HEK293 (cell line): Measurements from ENCODE around the gene IGF2BP1.

Experiments used
- CTCF ChIA-PET: fragments of 350-600 bp; formaldehyde crosslinking; extraction: SDS; loops from one replicate; lab custom pipeline; 2021; ENCODE audit warnings: antibody characterized with exemption; lab: Yijun Ruan, JAX
- POLR2A ChIA-PET: fragments of 300-600 bp; formaldehyde crosslinking; extraction: SDS; loops from one replicate; lab custom pipeline; 2020; ENCODE audit warnings: antibody characterized with exemption, inconsistent platforms; lab: Yijun Ruan, JAX
- H3K27ac ChIP-seq: fragments of 200-500 bp; sonication (Bioruptor generic); 2 replicates; pipeline ENCODE4 v1.5.1; 2014; ENCODE audit warnings: low read depth, low read length, control low read depth, inconsistent platforms; ENCODE audit errors: extremely low read depth
- H3K36me3 ChIP-seq, 2 experiments: fragments of 200-500 bp in 1 of 2; sonication (Bioruptor generic) in 1 of 2; 1 replicate in 1 of 2; 2 replicates in 1 of 2; pipeline ENCODE4 v1.5.1; 2014 to 2017; ENCODE audit warnings: inconsistent platforms in 2 of 2, low read length in 2 of 2; ENCODE audit not compliant: control insufficient read depth in 2 of 2, insufficient read depth in 1 of 2
- H3K4me1 ChIP-seq: fragments of 200-500 bp; sonication (Bioruptor generic); 2 replicates; pipeline ENCODE4 v1.5.1; 2014; ENCODE audit warnings: mild to moderate bottlenecking, low read length, inconsistent platforms; ENCODE audit not compliant: control insufficient read depth, insufficient read depth
- H3K4me3 ChIP-seq: 2 replicates; pipeline ENCODE4 v1.5.1; 2011; ENCODE audit warnings: low read depth, mild to moderate bottlenecking, control low read depth, low read length, moderate library complexity
- H3K9me3 ChIP-seq: fragments of 200-500 bp; sonication (Bioruptor generic); 2 replicates; pipeline ENCODE4 v1.5.1; 2014; ENCODE audit warnings: low read depth, low read length, inconsistent platforms; ENCODE audit not compliant: control insufficient read depth, insufficient read depth
- HOXC10 ChIP-seq: sonication (generic); formaldehyde crosslinking; IDR thresholded peaks from 2 replicates; pipeline ENCODE4 v1.8.1; 2023; ENCODE audit warnings: mild to moderate bottlenecking, missing genetic modification reagents
- KLF10 ChIP-seq: fragments of 450-650 bp; IDR thresholded peaks from 2 replicates; pipeline ENCODE4 v1.5.1; 2018; ENCODE audit warnings: missing biosample characterization, mild to moderate bottlenecking, missing genetic modification characterization
- KLF8 ChIP-seq: fragments of 450-650 bp; formaldehyde crosslinking; IDR thresholded peaks from 2 replicates; pipeline ENCODE4 v1.5.1; 2016; ENCODE audit warnings: missing biosample characterization, missing genetic modification characterization
- OSR2 ChIP-seq: fragments of 450-650 bp; formaldehyde crosslinking; IDR thresholded peaks from 2 replicates; pipeline ENCODE4 v1.5.1; 2016; ENCODE audit warnings: missing biosample characterization, missing genetic modification characterization
- ZFP41 ChIP-seq: fragments of 450-650 bp; formaldehyde crosslinking; IDR thresholded peaks from 2 replicates; pipeline ENCODE4 v1.5.1; 2016; ENCODE audit warnings: missing biosample characterization, missing genetic modification characterization, borderline replicate concordance
- ZNF157 ChIP-seq: fragments of 450-650 bp; formaldehyde crosslinking; IDR thresholded peaks from 2 replicates; pipeline ENCODE4 v1.5.1; 2016; ENCODE audit warnings: missing biosample characterization, missing genetic modification characterization
- ZNF19 ChIP-seq: fragments of 450-650 bp; formaldehyde crosslinking; IDR thresholded peaks from 2 replicates; pipeline ENCODE4; 2016; ENCODE audit warnings: missing biosample characterization, missing genetic modification characterization, low read depth
- ZNF211 ChIP-seq: fragments of 450-650 bp; formaldehyde crosslinking; IDR thresholded peaks from 2 replicates; pipeline ENCODE4 v1.5.1; 2016; ENCODE audit warnings: low read depth, missing biosample characterization, missing genetic modification characterization
- ZNF221 ChIP-seq: fragments of 450-650 bp; formaldehyde crosslinking; IDR thresholded peaks from 2 replicates; pipeline ENCODE4 v1.5.1; 2017; ENCODE audit warnings: missing biosample characterization, missing genetic modification characterization, borderline replicate concordance
- ZNF274 ChIP-seq, 2 experiments: fragments of 200-500 bp in 1 of 2; fragments of 450-650 bp in 1 of 2; sonication (Bioruptor generic) in 1 of 2; formaldehyde crosslinking in 1 of 2; IDR thresholded peaks; 2 replicates each; pipeline versions ENCODE4 v1.5.1 to v1.6.1; 2014 to 2016; ENCODE audit warnings: borderline replicate concordance in 1 of 2, inconsistent platforms in 1 of 2, low read length in 1 of 2, missing biosample characterization in 1 of 2, missing genetic modification characterization in 1 of 2
- ZNF311 ChIP-seq: fragments of 450-650 bp; formaldehyde crosslinking; IDR thresholded peaks from 2 replicates; pipeline ENCODE4 v1.5.1; 2017; ENCODE audit warnings: missing biosample characterization, missing genetic modification characterization, borderline replicate concordance
- ZNF404 ChIP-seq: fragments of 450-650 bp; formaldehyde crosslinking; IDR thresholded peaks from 2 replicates; pipeline ENCODE4 v1.5.1; 2017; ENCODE audit warnings: missing biosample characterization, missing genetic modification characterization
- ZNF433 ChIP-seq: fragments of 450-650 bp; formaldehyde crosslinking; IDR thresholded peaks from 2 replicates; pipeline ENCODE4 v1.5.1; 2016; ENCODE audit warnings: missing biosample characterization, missing genetic modification characterization, low read depth
- ZNF514 ChIP-seq: fragments of 450-650 bp; formaldehyde crosslinking; IDR thresholded peaks from 2 replicates; pipeline ENCODE4 v1.5.1; 2016; ENCODE audit warnings: missing biosample characterization, missing genetic modification characterization
- ZNF621 ChIP-seq: fragments of 450-650 bp; formaldehyde crosslinking; IDR thresholded peaks from 2 replicates; pipeline ENCODE4 v1.5.1; 2017; ENCODE audit warnings: missing biosample characterization, missing genetic modification characterization
- ZNF677 ChIP-seq: fragments of 450-650 bp; IDR thresholded peaks from 2 replicates; pipeline ENCODE4 v1.5.0; 2018; ENCODE audit warnings: missing biosample characterization, mild to moderate bottlenecking, missing genetic modification characterization, moderate library complexity
- ZNF777 ChIP-seq: fragments of 450-650 bp; formaldehyde crosslinking; IDR thresholded peaks from 2 replicates; pipeline ENCODE4 v1.5.1; 2017; ENCODE audit warnings: missing biosample characterization, missing genetic modification characterization, borderline replicate concordance
- TF ChIP-seq, protein P1 (sequence below): fragments of 450-650 bp; formaldehyde crosslinking; IDR thresholded peaks from 2 replicates; pipeline ENCODE4 v1.5.1; 2016; ENCODE audit warnings: missing biosample characterization, missing genetic modification characterization
- TF ChIP-seq, protein P2 (sequence below): fragments of 450-650 bp; formaldehyde crosslinking; IDR thresholded peaks from 2 replicates; pipeline ENCODE4 v1.5.1; 2017; ENCODE audit warnings: missing biosample characterization, missing genetic modification characterization
- TF ChIP-seq, protein P3 (sequence below): fragments of 450-650 bp; formaldehyde crosslinking; IDR thresholded peaks from 2 replicates; pipeline ENCODE4 v1.5.1; 2016; ENCODE audit warnings: missing biosample characterization, missing genetic modification characterization
- TF ChIP-seq, protein P4 (sequence below): fragments of 450-650 bp; formaldehyde crosslinking; IDR thresholded peaks from 2 replicates; pipeline ENCODE4 v1.5.1; 2016; ENCODE audit warnings: missing biosample characterization, missing genetic modification characterization
- TF ChIP-seq, protein P5 (sequence below): fragments of 450-650 bp; formaldehyde crosslinking; IDR thresholded peaks from 2 replicates; pipeline ENCODE4 v1.5.1; 2016; ENCODE audit warnings: missing biosample characterization, missing genetic modification characterization
- TF ChIP-seq, protein P6 (sequence below): fragments of 450-650 bp; formaldehyde crosslinking; IDR thresholded peaks from 2 replicates; pipeline ENCODE4 v1.5.1; 2016; ENCODE audit warnings: missing biosample characterization, missing genetic modification characterization

The IGF2BP1 gene

DNA sequence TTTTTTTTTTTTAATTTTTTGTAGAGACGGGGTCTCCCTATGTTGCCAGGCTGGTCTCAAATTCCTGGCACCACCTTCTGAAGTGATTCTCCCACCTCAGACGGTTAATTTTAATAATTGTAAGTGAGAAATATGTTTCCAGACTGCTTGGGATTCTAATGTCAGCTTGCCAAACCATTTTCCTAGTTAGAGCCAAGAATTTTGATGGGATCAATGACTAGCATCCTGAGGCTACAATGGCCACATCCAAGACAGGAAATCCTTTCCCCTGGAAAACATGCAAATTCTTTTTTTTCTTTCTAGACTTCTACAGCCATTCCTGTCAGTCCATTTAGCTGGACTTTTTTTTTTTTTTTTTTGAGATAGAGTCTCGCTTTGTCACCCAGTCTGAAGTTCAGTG lies 32.6 kb downstream of the IGF2BP1 start:
- Histone ChIP-seq H3K4me3 (no peak overlapping the region), H3K27ac (no peak overlapping the region), H3K4me1 (no peaks in the 10 kb centered on the region; the same call in 1 of the 2 replicates), H3K9me3 (no peaks in the 10 kb centered on the region), H3K36me3 (peaks cover 79 to 89% of the 10 kb centered on the region in 2 experiments)
- TF ChIP-seq, protein P1, sequence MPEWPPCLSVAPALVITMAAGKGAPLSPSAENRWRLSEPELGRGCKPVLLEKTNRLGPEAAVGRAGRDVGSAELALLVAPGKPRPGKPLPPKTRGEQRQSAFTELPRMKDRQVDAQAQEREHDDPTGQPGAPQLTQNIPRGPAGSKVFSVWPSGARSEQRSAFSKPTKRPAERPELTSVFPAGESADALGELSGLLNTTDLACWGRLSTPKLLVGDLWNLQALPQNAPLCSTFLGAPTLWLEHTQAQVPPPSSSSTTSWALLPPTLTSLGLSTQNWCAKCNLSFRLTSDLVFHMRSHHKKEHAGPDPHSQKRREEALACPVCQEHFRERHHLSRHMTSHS (tag by site-specific recombination): no peak
- no peak for TF ChIP-seq ZNF221 (tag by site-specific recombination)
- no peak for TF ChIP-seq ZFP41 (tag by site-specific recombination)
- TF ChIP-seq, protein P2, sequence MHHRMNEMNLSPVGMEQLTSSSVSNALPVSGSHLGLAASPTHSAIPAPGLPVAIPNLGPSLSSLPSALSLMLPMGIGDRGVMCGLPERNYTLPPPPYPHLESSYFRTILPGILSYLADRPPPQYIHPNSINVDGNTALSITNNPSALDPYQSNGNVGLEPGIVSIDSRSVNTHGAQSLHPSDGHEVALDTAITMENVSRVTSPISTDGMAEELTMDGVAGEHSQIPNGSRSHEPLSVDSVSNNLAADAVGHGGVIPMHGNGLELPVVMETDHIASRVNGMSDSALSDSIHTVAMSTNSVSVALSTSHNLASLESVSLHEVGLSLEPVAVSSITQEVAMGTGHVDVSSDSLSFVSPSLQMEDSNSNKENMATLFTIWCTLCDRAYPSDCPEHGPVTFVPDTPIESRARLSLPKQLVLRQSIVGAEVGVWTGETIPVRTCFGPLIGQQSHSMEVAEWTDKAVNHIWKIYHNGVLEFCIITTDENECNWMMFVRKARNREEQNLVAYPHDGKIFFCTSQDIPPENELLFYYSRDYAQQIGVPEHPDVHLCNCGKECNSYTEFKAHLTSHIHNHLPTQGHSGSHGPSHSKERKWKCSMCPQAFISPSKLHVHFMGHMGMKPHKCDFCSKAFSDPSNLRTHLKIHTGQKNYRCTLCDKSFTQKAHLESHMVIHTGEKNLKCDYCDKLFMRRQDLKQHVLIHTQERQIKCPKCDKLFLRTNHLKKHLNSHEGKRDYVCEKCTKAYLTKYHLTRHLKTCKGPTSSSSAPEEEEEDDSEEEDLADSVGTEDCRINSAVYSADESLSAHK (tag by site-specific recombination): no peak
- TF ChIP-seq, protein P3, sequence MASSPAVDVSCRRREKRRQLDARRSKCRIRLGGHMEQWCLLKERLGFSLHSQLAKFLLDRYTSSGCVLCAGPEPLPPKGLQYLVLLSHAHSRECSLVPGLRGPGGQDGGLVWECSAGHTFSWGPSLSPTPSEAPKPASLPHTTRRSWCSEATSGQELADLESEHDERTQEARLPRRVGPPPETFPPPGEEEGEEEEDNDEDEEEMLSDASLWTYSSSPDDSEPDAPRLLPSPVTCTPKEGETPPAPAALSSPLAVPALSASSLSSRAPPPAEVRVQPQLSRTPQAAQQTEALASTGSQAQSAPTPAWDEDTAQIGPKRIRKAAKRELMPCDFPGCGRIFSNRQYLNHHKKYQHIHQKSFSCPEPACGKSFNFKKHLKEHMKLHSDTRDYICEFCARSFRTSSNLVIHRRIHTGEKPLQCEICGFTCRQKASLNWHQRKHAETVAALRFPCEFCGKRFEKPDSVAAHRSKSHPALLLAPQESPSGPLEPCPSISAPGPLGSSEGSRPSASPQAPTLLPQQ: no peak
- TF ChIP-seq ZNF621: no peak
- TF ChIP-seq KLF10 (tag by site-specific recombination): no peak
- TF ChIP-seq ZNF157 (tag by site-specific recombination): no peak
- no peak for TF ChIP-seq ZNF777 (tag by site-specific recombination)
- ChIA-PET POLR2A (interaction anchor here (1.0 to 2.2 kb wide), 4 partner anchors 31 to 137 kb away, joined by 3 to 17 read pairs (median 4); partner anchors contain the start of genes ATP5MC1, IGF2BP1 and SNF8), CTCF (interaction anchor here (0.6 to 8.6 kb wide), 11 partner anchors 12 to 884 kb away, joined by 3 to 129 read pairs (median 4); partner anchors contain the start of gene IGF2BP1)

DNA sequence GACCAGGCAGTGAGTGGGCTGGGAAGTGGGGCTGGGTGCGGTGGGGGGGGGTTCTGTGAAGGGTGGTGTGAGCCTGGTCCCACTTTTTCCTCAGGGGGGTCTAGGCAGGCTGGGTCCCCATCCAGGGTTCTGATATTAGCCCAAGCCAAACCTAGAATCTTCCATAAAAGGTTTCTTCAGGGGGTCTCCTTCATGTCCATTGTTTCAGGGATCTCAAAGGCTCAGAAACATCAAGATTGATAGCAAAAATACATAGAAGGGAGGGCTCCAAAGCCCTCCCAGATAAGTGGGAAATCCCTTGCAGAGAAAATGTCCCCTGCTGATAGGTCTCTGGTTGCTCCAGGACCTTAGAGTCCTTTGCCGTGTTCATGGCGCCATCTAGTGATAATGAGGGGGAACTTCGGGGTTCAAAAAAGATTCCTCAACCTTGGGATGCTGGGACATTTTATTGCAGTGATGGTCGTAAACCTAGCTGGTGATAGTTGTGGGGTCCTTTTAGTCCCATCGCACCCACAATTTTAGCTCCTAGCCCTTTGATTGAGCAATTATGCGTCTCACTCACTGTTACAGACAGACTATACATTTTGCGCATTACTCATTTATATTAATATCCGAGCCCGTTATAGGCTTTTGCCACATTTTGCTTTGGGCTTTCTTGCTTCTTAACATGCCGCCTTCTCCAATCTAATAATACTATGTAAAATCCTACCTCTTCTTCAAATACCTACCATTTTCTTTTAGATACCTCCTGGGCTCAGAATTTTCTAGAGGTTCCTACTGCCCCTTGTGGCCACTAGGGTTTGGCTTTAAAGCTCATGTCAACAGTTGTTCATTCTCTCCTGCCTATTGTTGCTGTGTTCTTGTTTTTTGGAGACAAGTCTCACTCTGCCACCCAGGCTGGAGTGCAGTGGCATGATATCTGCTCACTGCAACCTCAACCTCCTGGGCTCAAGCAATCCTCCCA lies 35.1 kb downstream of the IGF2BP1 start:
- peaks cover 70 to 88% of the 10 kb centered on the region in 2 experiments for H3K36me3 ChIP-seq
- H3K27ac ChIP-seq: 0 out of 2 replicates have a peak overlapping the region, but pooled peaks have one; percentile 5
- ChIA-PET CTCF (interaction anchor here (0.5 to 8.6 kb wide), 67 partner anchors 8 to 372 kb away, joined by 3 to 129 read pairs (median 4); partner anchors contain the start of genes IGF2BP1 and SNF8), POLR2A (interaction anchor here (0.6 to 1.9 kb wide), 10 partner anchors 13 to 140 kb away, joined by 3 to 19 read pairs (median 4); partner anchors contain the start of genes ATP5MC1, IGF2BP1 and SNF8)
- H3K9me3 ChIP-seq: no peaks in the 10 kb centered on the region
- no peak overlapping the region for H3K4me3 ChIP-seq
- no peaks in the 10 kb centered on the region; the same call in 1 of the 2 replicates for H3K4me1 ChIP-seq
- TF ChIP-seq ZNF777 (tag by site-specific recombination) (no peak), OSR2 (tag by site-specific recombination) (no peak), HOXC10 (CRISPR knock-in tag) (no peak), ZNF311 (no peak), KLF8 (tag by site-specific recombination) (no peak), ZNF433 (tag by site-specific recombination) (no peak), ZNF677 (tag by site-specific recombination) (no peak), ZNF274 (IDR thresholded peaks at IDR 0.05; ENCODE audit: low read length) (no peak), ZNF274 (tag by site-specific recombination; IDR thresholded peaks at IDR 0.05; ENCODE audit: borderline replicate concordance) (no peak), ZNF211 (tag by site-specific recombination) (no peak), ZNF19 (tag by site-specific recombination) (no peak), ZNF514 (tag by site-specific recombination) (no peak), ZNF404 (tag by site-specific recombination) (no peak)
- TF ChIP-seq, protein P4, sequence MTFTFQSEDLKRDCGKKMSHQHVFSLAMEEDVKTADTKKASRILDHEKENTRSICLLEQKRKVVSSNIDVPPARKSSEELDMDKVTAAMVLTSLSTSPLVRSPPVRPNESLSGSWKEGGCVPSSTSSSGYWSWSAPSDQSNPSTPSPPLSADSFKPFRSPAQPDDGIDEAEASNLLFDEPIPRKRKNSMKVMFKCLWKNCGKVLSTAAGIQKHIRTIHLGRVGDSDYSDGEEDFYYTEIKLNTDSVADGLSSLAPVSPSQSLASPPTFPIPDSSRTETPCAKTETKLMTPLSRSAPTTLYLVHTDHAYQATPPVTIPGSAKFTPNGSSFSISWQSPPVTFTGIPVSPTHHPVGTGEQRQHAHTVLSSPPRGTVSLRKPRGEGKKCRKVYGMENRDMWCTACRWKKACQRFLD (tag by site-specific recombination): no peak
- TF ChIP-seq, protein P5, sequence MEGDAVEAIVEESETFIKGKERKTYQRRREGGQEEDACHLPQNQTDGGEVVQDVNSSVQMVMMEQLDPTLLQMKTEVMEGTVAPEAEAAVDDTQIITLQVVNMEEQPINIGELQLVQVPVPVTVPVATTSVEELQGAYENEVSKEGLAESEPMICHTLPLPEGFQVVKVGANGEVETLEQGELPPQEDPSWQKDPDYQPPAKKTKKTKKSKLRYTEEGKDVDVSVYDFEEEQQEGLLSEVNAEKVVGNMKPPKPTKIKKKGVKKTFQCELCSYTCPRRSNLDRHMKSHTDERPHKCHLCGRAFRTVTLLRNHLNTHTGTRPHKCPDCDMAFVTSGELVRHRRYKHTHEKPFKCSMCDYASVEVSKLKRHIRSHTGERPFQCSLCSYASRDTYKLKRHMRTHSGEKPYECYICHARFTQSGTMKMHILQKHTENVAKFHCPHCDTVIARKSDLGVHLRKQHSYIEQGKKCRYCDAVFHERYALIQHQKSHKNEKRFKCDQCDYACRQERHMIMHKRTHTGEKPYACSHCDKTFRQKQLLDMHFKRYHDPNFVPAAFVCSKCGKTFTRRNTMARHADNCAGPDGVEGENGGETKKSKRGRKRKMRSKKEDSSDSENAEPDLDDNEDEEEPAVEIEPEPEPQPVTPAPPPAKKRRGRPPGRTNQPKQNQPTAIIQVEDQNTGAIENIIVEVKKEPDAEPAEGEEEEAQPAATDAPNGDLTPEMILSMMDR (tag by site-specific recombination): peak; percentile 73
- TF ChIP-seq, protein P6, sequence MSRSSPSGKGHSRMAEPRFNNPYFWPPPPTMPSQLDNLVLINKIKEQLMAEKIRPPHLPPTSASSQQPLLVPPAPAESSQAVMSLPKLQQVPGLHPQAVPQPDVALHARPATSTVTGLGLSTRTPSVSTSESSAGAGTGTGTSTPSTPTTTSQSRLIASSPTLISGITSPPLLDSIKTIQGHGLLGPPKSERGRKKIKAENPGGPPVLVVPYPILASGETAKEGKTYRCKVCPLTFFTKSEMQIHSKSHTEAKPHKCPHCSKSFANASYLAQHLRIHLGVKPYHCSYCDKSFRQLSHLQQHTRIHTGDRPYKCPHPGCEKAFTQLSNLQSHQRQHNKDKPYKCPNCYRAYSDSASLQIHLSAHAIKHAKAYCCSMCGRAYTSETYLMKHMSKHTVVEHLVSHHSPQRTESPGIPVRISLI: no peak
